Measurements from ENCODE around the gene ZNF185. TPM values are rescaled to one million over a fixed set of nuclear protein-coding genes. Genes with fewer than 3 reads are reported as not detected.

ZNF185 gene
- total and polyA plus RNA-seq, 5 donors from 2014 or later, result 1.1 to 4.4 (median 2.3) TPM

DNA sequence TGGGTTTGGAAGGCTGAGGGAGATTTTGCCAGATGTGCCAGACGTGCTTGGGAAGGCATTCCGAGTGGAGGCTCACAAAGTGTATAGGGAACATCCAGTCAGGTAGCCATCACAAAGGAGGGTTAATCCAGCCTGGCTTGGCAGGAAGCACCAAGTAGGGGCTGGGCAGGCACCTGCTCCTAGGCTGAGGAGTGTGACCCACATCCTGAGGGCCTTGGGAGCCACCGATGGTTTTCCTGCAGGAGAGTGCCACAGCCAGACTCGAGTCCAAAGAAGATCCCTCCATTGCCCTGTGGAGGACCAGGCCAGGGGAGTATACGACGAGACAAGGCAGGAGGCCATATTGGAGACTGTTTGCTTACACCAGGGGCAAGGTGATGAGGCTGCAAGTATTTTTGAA is 48.8 kb downstream of the ZNF185 start:
- Histone ChIP-seq H3K4me3 (ENCODE audit: low read depth, low read length) (no peak overlapping the region), H3K36me3 (ENCODE audit: control insufficient read depth, insufficient read depth, low read length) (peaks cover 3% of the 10 kb centered on the region), H3K27me3 (ENCODE audit: control insufficient read depth, insufficient read depth, low read length) (no peaks in the 10 kb centered on the region), H3K9me3 (ENCODE audit: control insufficient read depth in 2 of 2, low read length in 2 of 2) (no peaks in the 10 kb centered on the region), H3K4me1 (ENCODE audit: control insufficient read depth, insufficient read depth, low read length, poor library complexity, severe bottlenecking) (peaks cover 5% of the 10 kb centered on the region), H3K27ac (ENCODE audit: insufficient read depth, low read length, poor library complexity, severe bottlenecking) (no peak overlapping the region)
- H3K27me3 Mint-ChIP-seq, result no peaks in the 10 kb centered on the region
- H3K4me3 Mint-ChIP-seq, result no peak overlapping the region
- H3K27ac Mint-ChIP-seq, result no peak overlapping the region
- ATAC-seq (ENCODE audit: low read depth in 2 of 2) (no peak), DNase-seq (no peak)
- peaks cover 13% of the 10 kb centered on the region for H3K36me3 Mint-ChIP-seq
- peaks cover 0 to 3% (median 0%) of the 10 kb centered on the region in 4 donors for H3K4me1 Mint-ChIP-seq
- H3K9me3 Mint-ChIP-seq, result no peaks in the 10 kb centered on the region

Other genes with a start within 250 kb of the ZNF185 start
- gene MAGEA3, start 199.3 kb upstream of the ZNF185 start, total RNA-seq, result not detected
- not detected for gene MAGEA3, start 199.3 kb upstream of the ZNF185 start, polyA plus RNA-seq
- gene CSAG2, start 188.8 kb upstream of the ZNF185 start, total RNA-seq, result not detected
- not detected for gene CSAG2, start 188.8 kb upstream of the ZNF185 start, polyA plus RNA-seq
- gene MAGEA2B, start 183.4 kb upstream of the ZNF185 start, total RNA-seq, result not detected
- not detected for gene MAGEA2B, start 183.4 kb upstream of the ZNF185 start, polyA plus RNA-seq
- not detected for gene CSAG1, start 164.3 kb upstream of the ZNF185 start, total RNA-seq
- gene CSAG1, start 164.3 kb upstream of the ZNF185 start, polyA plus RNA-seq, result not detected
- not detected for gene MAGEA12, start 164.3 kb upstream of the ZNF185 start, total RNA-seq
- not detected for gene MAGEA12, start 164.3 kb upstream of the ZNF185 start, polyA plus RNA-seq
- gene MAGEA2, start 144.2 kb upstream of the ZNF185 start, total RNA-seq, result not detected
- not detected for gene MAGEA2, start 144.2 kb upstream of the ZNF185 start, polyA plus RNA-seq
- not detected for gene CSAG3, start 138.8 kb upstream of the ZNF185 start, total RNA-seq
- gene CSAG3, start 138.8 kb upstream of the ZNF185 start, polyA plus RNA-seq, result under 1 TPM in 1 of 4 donors, not detected in 3; 0.50 TPM
- not detected for gene MAGEA6, start 128.4 kb upstream of the ZNF185 start, total RNA-seq
- gene MAGEA6, start 128.4 kb upstream of the ZNF185 start, polyA plus RNA-seq, result not detected
- 6.1 TPM for gene CETN2, start 67.3 kb upstream of the ZNF185 start, total RNA-seq
- 10 to 100 TPM; 19.3 to 22.2 (median 20.7) TPM for gene CETN2, start 67.3 kb upstream of the ZNF185 start, polyA plus RNA-seq
- gene NSDHL, start 67.0 kb upstream of the ZNF185 start, total RNA-seq, result 8.4 TPM
- 10 to 100 TPM; 15.8 to 27.4 (median 17.4) TPM for gene NSDHL, start 67.0 kb upstream of the ZNF185 start, polyA plus RNA-seq
- gene PNMA5, start 96.0 kb downstream of the ZNF185 start, total RNA-seq, result 0.37 TPM
- gene PNMA5, start 96.0 kb downstream of the ZNF185 start, polyA plus RNA-seq, result under 1 TPM; 0.15 to 0.47 (median 0.26) TPM
- 9.9 TPM for gene PNMA3, start 158.4 kb downstream of the ZNF185 start, total RNA-seq
- under 1 TPM in 3 of 4 donors, not detected in 1; 0.09 to 0.57 (median 0.32) TPM for gene PNMA3, start 158.4 kb downstream of the ZNF185 start, polyA plus RNA-seq
- gene PNMA6A, start 174.4 kb downstream of the ZNF185 start, total RNA-seq, result not detected
- gene PNMA6A, start 174.4 kb downstream of the ZNF185 start, polyA plus RNA-seq, result under 1 TPM in 3 of 4 donors, not detected in 1; 0.11 to 0.14 (median 0.12) TPM

All from CD4-positive, CD25-positive, alpha-beta regulatory T cell (primary cell).